ENCODE results near the gene OPHN1. TPM values are rescaled to one million over a fixed set of nuclear protein-coding genes. Genes with fewer than 3 reads are reported as not detected.

The OPHN1 gene, protein sequence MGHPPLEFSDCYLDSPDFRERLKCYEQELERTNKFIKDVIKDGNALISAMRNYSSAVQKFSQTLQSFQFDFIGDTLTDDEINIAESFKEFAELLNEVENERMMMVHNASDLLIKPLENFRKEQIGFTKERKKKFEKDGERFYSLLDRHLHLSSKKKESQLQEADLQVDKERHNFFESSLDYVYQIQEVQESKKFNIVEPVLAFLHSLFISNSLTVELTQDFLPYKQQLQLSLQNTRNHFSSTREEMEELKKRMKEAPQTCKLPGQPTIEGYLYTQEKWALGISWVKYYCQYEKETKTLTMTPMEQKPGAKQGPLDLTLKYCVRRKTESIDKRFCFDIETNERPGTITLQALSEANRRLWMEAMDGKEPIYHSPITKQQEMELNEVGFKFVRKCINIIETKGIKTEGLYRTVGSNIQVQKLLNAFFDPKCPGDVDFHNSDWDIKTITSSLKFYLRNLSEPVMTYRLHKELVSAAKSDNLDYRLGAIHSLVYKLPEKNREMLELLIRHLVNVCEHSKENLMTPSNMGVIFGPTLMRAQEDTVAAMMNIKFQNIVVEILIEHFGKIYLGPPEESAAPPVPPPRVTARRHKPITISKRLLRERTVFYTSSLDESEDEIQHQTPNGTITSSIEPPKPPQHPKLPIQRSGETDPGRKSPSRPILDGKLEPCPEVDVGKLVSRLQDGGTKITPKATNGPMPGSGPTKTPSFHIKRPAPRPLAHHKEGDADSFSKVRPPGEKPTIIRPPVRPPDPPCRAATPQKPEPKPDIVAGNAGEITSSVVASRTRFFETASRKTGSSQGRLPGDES
- 4.9 and 5.7 TPM in 2 replicates for polyA plus RNA-seq

DNA sequence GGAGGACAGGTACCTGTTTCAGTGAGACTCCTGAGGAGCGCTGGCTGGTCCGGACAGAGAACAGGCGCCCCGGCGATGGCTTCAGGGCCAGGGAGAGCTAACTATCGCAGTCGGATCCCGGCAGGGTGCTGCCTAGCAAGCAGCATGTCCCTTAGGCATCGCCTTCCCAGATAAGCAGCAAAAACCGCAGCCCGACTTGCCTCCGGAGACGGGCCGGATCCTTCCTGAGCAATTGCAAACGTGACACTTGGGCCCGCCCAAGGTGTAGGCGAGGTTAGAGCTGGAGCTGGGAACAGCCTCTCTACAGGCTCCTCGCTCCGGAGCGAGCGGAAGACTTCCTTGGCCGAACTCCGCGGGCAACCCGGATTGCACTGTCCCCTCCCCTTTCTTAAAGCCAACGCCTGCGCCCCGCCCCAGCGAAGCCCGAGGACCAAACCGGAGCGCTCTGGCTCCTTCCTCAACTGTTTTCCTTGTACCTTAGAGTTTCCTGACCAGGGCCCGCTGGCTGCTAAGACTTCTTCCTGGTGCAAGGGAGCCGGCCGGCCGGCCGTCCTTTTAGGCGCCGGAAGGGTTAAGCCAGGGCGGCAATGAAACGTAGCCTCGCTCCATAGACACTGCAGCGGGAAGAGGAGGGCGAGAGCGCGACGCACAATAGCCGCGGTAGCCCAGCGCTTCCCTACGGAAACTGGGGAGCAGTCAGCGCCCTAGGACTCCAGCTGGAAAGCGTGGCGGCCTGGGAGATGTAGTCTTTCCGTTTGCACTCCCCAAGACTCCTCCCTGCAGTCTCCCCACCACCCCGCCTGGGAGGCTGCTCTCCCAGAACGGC, at the start of gene OPHN1:
Gene OPHN1, minus strand, starts transcription at position 341 of the 826 bp plus-strand sequence. CDS start 475 bp downstream, outside the sequence.

Other genes starting within 250 kb of the OPHN1 start
- gene YIPF6, start 65.6 kb upstream of the OPHN1 start, polyA plus RNA-seq = 39.6 and 50.8 TPM in 2 replicates
- 0.06 and 0.32 TPM in 2 replicates for gene STARD8, start 214.2 kb upstream of the OPHN1 start, polyA plus RNA-seq

Measured in Purkinje cell (primary cell).